Epidermal melanocyte (primary cell): ENCODE results near the gene POLR2F.
A peak's percentile ranks its signal among the peaks of the same experiment; 100 is the strongest.
"Not testable (repeated sequence)": the region's sequence is repeated elsewhere in the genome, so short reads cannot be mapped to it uniquely, and the experiment has no call there.

Source experiments
- DNase-seq: peaks from one replicate; pipeline ENCODE4 v3.0.0; 2011; ENCODE audit warnings: low spot score; ENCODE audit not compliant: insufficient read length

Gene POLR2F

DNA sequence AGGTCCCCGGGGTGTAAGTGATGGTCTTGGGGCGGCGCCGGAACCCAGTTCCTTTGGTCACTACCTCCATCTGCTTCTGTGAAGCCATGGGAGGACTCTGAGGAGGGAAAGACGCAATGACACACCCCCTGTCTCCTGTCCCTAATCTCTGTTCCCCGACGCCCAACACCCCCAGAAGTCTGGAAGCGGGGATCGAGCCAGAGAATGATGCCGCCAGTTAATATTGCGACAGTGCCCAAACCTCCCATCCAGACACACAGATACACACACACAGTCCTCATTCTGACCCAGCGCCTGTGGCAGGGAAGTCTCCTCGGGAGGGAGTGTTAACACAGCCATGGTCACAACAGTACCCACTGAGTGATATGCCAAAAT is 450 bp upstream of the POLR2F start:
- no peak for DNase-seq

DNA sequence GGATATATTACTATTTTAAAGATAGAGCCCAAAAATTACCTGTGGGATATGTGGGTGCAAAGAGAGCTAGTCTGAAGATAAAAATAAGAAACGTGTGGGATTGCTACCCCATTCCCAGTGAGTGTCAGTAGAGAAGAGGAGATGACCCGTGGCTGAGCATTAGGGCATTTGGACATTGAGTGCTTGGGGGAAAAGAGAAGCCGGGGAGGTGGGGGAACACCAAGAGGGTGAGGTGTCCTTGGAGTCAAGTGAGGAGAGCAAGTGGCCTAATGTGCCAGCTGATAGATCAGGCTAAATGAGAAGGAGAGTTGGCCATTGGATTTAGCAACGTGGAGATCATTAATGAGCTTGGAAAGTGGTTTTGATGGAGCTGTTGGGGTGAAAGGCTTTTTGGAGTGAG is 1.2 kb downstream of the POLR2F start:
- no peak for DNase-seq

DNA sequence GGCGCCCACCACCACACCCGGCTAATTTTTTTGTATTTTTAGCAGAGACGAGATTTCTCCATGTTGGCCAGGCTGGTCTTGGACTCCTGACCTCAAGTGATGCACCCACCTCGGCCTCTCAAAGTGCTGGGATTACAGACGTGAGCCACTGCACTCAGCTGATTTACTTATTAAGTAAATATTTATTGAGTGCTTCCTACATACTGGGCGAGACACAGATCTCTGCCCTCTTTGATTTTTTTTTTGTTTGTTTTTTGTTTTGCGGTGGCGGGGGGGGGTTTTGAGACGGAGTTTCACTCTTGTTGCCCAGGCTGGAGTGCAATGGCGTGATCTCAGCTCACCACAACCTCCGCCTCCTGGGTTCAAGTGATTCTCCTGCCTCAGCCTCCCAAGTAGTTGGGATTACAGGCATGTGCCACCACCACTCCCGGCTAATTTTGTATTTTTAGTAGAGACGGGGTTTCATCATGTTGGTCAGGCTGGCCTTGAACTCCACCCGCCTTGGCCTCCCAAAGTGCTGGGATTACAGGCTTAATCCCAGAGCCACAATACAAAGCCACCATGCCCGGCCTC is 2.4 kb downstream of the POLR2F start:
- DNase-seq: not testable (repeated sequence)

DNA sequence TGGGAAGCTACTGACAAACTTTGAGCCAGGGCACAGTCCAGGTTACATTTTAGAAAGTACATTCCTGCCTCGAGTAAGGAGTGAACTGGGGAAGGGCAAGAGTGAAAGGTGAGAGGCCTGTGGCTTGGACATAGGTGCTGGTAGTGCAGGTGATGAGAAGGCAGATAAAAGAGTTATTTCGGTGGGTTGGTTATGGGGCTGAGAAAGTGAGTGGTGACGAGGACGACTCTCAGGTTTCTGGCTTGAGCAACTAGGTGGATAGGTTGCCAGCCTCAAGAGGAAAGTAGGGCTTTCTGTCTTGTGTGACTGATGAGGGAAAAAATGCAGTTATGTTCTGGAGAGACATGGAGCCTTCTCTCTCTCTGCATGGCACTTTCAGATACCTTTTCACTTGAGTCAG is 3.7 kb downstream of the POLR2F start:
- no peak for DNase-seq

DNA sequence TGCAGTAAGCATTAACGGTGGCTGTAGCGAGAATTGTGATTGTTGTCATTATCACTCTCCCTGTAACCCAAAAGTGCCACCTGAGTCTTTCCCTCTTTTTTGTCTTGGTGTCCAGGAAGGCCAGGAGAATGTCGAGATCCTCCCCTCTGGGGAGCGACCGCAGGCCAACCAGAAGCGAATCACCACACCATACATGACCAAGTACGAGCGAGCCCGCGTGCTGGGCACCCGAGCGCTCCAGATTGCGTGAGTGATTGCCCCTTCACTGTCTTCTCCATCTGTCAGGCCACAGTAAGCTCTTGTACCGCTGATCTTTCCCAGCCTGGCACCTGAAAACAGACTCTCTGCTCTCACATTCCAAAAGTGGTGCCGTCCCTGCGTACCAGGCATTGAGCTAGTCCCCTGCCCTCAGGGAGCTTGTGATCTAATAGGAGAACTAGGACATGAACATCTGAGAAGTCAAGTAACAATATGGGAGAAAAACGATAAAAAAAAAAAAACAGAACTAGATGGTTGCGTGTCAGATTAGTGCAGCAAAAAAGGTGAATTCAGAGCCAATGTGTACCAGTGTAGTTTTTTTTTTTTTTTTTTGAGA is 5.8 kb downstream of the POLR2F start:
- DNase-seq: no peak

DNA sequence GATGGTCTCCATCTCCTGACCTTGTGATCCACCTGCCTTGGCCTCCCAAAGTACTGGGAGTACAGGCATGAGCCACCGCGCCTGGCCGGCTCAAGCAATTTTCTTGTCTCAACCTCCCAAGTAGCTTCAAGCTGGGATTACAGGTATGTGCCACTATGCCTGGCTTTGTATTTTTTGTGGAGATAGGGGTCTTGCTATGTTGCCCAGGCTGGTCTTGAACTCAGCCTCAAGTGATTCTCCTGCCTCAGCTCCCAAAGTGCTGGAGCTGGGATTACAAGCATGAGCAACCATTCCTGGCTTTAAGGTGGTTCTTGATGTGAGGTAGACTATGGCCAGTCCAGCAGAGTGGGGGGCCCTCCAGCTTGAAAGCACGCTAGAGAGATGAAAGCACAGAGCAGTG is 7.6 kb downstream of the POLR2F start:
- DNase-seq: no peak

DNA sequence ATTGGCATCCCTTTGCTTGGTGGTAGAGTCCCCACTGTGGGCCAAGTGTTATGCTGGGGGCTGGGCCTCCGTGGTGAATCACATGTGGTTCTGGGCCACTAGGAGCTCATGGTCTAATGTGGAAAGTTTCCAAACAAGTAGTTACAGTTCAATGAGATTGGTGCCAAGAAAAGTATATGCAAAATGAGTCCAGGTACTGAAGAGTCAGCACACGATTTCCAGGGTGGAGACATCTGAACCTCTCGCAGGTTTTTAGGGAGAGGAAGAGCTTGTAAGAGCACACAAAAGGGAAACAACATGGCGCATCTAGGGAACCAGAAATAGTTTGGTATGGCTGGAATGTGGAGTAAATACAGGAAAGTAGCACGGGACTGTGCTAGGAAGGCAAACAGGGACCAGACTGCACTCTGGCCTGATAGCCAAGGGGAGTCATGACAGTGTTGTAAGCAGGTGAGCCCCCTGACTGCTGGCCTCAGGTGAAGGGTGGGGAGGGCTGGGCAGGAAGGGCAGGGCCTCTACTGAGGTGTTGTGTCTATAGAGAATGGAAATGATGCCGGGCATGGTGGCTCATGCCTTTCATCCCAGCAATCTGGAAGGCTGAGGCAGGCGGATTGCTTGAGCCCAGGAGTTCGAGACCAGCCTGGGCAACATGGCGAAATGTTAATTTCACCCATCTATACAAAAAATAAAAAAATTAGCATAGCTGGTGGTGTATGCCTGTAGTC is 12.6 kb downstream of the POLR2F start:
- no peak for DNase-seq

DNA sequence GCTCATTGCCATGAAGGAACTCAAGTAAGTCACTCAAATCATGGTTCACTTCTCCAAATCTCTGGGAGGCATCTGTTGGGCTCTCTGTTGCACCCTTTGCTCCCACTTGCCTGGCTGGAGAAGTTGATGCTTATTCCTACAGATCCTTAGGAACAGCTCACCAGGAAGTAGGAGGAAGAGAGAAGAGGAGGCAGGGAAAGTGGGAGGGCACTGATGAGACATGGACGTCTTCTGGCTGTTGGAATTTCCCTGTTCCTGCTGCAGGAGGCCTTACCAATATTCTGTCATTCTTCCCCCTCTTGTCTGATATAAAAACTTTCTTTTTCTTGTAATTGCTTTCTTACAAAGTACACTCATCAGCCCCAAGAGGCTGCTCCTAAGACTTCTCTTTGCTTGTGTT is 13.6 kb downstream of the POLR2F start:
- DNase-seq: no peak

DNA sequence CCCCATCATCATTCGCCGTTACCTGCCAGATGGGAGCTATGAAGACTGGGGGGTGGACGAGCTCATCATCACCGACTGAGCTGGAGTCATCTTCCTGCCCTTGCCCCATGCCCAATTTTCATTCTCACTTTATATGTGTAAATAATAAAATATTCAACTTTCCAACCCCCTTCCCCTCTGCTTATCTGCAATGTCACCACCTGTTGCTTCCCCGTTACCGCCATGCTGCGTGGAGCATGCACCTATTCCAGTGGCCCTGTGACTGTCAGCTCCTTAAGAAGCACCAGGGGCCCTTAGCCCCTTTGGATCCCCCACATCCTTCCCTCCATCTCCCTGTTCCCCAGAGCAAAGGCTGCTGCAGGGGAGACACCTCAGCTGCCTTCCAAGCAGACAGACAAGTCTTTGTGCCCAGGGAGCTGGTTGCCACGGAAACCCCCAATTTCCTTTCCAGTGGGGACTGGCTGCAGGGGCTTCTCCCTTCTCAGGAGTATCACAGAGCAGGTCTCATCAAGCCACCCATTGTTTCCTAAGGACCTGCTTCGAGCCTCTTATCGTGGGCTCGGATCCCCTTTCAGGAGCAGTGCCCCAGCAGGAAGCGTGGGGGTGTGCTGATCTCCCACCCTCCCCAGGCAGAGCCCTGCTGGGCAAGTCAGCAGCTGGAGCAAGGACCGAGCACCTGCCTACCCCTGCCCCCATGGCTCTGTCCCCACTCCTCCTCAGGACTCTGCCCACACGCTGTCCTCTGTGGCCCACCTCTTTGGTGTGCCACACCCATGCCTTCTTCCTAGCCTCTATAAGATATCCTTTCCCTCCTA is 14.3 kb downstream of the POLR2F start:
- DNase-seq: no peak

DNA sequence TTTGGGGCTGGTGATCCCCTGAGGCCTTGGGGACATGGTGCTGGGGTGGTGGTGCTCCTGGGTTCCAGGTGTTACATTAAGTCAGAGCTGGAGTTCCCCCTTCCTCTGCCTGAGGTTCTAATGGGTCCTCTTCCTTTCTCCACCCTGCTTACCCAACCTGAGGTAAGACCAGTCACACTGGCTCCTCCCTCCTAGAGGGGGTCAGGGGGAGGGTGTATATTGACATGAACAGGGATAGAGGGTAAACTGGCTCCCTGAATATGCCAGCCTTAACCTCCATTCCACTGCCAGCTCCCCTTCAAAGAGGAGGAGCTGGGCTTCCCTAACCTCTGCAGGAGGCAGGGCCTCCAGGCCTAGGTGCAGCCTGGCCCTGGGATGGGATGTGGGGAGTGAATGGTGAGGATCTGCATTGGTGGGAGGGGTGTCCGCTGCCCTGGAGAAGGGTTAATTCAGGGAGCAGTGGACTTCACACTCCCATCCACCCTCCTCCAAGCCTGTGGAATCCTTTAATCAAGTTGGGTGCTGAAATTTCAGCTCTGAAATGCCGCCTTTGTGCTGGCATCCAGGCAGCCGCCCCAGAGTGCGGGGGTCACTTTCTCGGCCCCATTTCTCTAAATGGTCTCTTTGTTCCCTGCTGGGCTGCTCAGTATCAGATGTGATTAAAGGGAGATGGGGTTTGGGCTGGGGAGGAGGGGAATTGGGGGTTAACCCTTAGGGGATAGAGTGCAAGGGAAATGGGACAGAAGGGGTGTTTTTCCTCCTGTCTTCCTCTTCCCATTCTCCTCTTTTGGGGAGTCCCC is 15.2 kb downstream of the POLR2F start:
- DNase-seq: no peak

DNA sequence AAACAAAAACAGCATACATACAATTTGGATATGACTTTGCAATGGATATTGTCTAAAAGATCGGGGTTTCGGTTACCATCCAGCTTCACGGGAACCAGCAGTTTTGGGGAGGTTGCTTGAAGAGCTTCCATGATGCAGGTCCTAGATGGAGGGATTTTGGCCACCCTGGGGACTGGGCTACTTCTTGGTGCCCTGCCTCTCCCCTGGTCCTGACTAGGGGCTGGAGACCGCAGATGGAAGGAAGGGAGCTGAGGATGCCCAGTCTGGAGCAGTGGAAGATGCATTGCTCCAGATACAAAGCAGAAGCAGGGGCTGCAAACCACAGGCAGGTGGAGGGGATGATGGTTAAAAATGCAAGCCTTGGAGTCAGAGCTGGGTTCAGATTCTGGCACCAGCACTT is 17.4 kb downstream of the POLR2F start:
- no peak for DNase-seq

DNA sequence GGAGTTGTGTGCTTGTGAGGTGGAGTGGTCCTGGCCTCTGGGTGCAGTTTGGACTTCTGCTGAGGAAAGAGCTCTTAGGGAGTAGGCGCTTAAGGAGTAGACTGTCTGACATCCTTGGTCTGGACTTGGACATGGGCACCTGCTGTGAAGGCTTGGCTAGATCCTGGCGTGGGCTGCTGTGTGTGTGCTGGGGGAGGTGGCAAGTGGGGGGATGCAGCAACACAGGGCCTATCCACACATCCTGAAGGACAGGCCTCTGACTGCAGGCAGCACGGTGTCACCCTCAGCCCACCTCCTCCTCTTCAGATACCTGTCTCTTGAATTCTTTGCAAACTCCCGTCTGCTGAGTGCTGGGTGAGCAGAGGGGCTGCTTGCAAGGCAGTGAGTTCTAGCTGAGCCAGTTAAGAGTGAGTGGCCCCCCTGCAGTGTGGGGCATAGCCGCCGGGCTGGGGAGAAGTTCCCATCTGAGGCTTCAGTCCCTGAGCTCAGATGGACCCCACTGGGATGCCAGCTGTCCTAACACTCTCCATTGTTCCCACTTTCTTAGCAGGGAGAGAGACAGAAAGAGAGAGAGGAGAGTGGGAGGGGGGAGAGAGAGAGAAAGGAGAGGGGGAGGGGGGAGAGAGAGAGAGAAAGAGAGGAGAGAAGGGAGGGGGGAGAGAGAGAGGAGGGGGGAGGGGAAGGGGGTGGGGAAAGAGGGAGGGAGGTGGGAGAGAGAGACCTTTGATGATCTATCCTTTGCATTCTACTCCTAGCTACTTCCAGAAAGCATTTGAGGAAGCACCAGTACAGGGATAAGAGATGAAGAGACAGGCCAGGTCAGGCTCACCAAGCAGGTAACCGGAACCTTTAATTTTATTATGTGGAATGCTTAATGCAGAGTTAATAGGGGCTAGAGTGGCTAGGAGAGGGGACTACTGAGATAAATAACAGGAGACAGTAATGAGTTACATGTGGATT is 18.3 kb downstream of the POLR2F start:
- no peak for DNase-seq

DNA sequence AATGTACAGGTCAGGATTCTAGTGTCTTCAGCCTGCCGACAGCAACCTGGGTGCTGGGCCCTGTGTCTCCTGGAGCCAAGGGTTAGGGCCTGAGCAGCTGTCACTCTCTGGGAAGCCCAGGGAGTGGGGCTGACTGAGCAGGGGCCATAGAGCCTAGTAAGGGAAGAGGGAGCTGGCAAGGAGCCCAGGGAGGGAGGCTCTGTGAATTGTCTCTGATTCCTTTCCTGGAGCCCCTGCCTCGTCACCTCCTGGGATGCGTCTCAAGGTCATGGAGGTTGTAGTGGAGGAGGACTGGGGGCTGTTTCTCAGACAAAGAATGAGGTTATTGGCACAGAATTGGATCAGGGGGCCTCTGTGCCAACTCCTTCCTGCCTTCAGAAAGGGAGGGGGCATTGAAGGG is 19.0 kb downstream of the POLR2F start:
- DNase-seq: peak; percentile 29

DNA sequence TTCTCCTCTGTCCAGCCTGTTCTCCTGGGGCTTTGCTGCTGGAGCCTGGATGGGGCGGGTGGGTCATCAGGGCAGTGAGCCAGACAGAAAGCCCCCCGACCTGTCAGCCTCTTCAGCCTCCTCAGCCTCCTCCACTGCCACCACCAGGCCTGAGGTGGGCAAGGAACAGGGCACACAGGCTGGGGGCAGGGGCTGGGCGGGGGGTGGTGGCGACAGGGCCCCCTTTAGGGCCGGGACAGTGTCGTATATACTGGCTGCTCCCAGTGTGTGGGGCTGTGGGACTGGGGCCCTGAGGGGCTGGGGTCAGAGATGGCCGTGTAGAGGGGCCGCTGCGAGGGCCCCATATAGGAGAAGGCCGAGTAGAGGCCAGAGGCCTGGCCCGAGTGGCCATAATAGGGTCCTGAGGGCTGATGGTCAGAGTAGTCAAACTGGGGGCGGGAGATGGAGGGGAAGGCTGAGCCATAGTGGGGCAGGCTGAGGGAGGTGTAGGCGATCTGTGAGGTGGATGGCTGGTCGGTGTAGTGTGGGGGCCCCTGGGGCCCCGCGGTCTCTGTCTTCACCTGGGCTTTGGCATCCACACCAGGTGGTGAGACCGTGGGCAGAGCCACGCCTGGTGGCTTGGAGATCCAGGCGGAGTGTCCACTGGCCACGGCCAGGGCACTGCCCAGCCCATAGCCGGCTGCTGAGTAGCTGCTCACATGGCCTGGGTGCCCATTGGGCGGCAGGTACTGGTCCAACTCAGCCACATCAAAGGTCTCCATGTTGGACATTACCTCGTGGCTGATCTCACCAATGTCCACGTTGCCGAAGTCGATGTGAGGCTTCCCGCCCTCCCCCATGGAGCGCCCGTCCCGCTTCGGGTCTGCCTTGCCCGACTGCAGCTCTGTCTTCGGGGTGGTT is 20.0 kb downstream of the POLR2F start:
- DNase-seq: no peak

DNA sequence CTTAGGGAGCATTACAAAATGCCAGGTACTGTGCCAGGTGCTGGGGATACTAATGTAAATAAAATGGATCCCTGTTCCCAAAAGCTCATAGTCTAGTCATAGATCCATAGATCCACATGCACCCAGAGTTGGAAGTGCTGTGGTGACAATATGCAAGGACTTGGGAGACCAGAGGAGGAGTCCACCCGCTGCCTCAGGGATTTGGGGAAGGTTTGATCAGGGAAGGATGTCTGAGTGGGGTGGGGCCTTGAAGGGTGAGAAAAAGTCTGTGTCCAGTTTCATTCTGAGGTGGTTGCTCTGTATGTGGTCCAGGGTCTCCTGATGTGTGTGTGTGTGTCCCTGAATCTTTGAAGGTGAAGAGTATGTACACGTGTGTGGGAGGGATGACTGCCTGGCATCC is 21.7 kb downstream of the POLR2F start:
- no peak for DNase-seq

DNA sequence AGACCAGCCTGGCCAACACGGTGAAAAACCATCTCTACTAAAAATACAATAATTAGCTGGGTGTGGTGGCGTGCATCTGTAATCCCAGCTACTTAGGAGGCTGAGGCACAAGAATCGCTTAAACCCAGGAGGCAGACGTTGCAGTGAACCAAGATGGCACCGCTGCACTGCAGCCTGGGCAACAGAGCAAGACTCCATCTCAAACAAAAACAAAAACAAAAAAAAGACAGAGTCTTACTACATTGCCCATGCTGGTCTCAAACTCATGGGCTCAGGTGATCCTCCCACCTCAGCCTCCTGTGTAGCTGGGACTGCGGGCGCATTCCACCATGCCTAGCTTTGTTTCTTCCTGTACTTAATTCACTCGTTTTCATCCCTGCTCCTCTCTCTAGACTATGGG is 22.5 kb downstream of the POLR2F start:
- not testable (repeated sequence) for DNase-seq

DNA sequence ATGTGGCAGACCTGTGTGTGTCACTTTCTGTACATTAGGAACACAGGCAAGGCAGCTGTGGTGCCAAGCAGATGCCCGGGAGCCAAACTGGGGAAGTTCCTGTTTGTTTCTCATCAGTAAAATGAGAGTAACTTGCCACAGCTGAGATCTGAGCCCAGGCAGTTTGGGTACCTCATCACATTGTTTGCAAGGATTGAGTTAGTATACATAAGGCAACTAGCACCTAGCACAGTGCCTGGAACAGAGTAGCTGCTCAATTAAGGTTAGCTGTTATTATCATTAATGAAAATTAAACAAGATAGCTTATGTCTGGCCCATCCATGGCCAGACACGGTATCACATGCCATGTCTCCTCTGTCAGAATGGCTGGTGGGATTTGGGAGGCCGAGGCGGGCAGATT is 23.0 kb downstream of the POLR2F start:
- DNase-seq: no peak

DNA sequence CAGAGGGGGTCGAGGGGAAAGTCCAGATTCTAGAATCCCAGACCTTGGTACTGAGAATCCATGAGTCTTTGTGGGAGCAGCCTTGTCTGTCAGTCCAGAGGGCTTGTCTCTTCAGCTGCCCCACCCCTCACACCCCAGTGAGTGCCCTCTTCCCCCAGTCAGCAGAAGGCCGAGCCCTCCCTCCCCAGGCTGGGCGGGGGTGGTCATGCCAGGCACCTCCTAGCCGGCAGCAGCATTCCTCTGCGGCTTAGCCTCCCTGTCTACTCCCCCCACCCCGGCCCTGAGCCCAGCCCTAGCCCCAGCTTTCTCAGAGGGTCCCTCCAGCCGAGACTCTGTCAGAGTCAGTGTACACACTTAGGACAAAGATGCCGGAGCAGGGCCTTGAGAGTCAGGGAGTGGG is 26.3 kb downstream of the POLR2F start:
- no peak for DNase-seq

DNA sequence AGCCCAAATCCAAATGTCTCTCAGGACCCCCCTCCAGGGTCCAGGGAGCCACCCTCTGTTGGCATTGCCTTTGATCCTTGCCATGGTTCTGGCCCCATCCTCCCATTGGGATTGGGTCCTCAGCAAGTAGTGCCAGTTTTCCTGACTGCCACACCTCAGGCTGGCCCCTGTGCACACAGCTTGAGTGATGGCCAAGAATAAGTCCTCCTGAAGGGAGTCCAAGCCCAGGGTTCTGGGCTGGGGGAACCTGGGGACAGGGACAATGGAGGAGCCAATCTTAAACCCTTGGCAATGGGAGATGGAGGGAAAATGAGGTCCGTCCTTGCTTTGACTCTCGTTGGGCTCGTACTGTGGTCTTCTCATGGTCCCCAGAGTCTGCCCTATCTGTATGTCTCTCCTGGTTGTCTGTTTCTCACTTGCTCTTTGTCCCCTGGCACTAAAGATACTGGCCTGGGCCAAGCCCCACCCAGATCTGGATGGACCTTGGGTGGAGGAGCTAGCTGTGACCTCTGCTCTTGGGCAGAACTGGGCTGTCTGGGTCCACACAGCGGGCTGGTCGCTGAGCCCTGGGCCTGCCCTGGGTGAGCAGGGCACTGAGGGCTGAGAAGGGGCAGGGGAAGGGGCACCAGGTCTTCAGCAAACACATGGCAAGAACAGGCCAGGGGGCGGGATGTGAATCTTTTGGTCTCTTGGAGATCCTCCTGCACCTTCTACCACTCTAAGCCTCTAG is 27.9 kb downstream of the POLR2F start:
- no peak for DNase-seq
